Lower leg skin (tissue), 4 donors: ENCODE results near the gene GPR17. TPM values are rescaled to one million over a fixed set of nuclear protein-coding genes. Genes with fewer than 3 reads are reported as not detected.

ENCODE experiments used
- DNase-seq, 2 donors: peaks; one replicate each; pipeline ENCODE4 v3.0.0-alpha.2; 2019; ENCODE audit warnings: low spot score in 2 of 2
- H3K4me3 ChIP-seq: fragments of 200-600 bp; sonication (generic); 2 replicates; pipeline ENCODE4 v1.5.1; 2017; ENCODE audit warnings: mild to moderate bottlenecking, low read depth; ENCODE audit not compliant: poor library complexity, severe bottlenecking
- POLR2A ChIP-seq, 2 donors: fragments of 450-650 bp; IDR thresholded peaks; one replicate each; pipeline ENCODE4 v1.6.1; 2016 to 2017; ENCODE audit warnings: antibody characterized with exemption in 2 of 2, mild to moderate bottlenecking in 1 of 2, moderate library complexity in 1 of 2
- WGBS, 2 donors: methylation state at CpG; one replicate each; pipeline ENCODE4 v1.1.5; 2018; 5-methylcytosine and 5-hydroxymethylcytosine counted together
- intact Hi-C: fragments of 100-400 bp; cut with DNase I; formaldehyde crosslinking; loops from one replicate; pipeline ENCODE4 v1.15.0; 2023; ENCODE audit warnings: low total_unique reads
- total RNA-seq, 4 donors: library from RNA; depleted of rRNA; stranded (reverse); fragments of >200 nt; gene quantifications; one replicate each; pipeline ENCODE4 v1.1.0, GENCODE V29; 2016
- TF ChIP-seq, protein P1 (sequence below), 3 donors: fragments of 450-650 bp; IDR thresholded peaks; one replicate each; pipeline ENCODE4 v1.5.1; 2016; ENCODE audit warnings: antibody characterized with exemption in 3 of 3, mild to moderate bottlenecking in 3 of 3, moderate library complexity in 2 of 3

Gene GPR17
- total RNA-seq, 4 donors from 2014 or later, result 0.88 TPM; not detected in 3

DNA sequence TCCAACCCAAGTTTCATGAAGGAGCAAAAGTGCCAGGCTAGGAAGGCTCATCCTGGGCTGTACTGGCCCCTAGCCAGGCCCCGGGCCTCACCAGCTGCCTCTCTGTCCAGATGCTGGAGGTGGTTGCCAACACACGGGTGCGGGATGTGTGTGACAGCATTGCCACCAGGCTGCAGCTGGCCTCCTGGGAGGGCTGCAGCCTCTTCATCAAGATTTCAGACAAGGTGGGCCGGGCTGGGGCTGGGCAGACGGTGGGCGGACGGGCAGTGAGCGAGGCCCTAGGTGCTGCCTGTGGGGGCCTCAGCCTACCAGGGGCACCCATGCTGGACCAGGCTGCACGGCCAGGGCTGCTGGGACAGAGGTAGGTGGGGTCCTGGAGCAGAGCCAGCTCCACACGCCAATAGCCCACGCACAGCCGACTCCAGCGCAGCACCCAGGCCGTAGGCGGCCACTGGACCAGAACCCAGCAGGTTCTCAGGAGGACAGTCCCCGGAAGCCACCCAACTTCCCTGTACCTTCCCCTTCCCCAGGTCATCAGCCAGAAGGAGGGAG, 11.8 kb upstream of the GPR17 start:
- H3K4me3 ChIP-seq, result no peak overlapping the region
- DNase-seq, result no peak
- WGBS, 2 donors, result 66 to 70% methylated on average over 7 to 14 of the region's 16 CpGs
- intact Hi-C loops, result no loop called here
- TF ChIP-seq POLR2A (IDR thresholded peaks at IDR 0.05), result no peak
- TF ChIP-seq, protein P1, sequence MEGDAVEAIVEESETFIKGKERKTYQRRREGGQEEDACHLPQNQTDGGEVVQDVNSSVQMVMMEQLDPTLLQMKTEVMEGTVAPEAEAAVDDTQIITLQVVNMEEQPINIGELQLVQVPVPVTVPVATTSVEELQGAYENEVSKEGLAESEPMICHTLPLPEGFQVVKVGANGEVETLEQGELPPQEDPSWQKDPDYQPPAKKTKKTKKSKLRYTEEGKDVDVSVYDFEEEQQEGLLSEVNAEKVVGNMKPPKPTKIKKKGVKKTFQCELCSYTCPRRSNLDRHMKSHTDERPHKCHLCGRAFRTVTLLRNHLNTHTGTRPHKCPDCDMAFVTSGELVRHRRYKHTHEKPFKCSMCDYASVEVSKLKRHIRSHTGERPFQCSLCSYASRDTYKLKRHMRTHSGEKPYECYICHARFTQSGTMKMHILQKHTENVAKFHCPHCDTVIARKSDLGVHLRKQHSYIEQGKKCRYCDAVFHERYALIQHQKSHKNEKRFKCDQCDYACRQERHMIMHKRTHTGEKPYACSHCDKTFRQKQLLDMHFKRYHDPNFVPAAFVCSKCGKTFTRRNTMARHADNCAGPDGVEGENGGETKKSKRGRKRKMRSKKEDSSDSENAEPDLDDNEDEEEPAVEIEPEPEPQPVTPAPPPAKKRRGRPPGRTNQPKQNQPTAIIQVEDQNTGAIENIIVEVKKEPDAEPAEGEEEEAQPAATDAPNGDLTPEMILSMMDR (IDR thresholded peaks at IDR 0.05), result no peak

DNA sequence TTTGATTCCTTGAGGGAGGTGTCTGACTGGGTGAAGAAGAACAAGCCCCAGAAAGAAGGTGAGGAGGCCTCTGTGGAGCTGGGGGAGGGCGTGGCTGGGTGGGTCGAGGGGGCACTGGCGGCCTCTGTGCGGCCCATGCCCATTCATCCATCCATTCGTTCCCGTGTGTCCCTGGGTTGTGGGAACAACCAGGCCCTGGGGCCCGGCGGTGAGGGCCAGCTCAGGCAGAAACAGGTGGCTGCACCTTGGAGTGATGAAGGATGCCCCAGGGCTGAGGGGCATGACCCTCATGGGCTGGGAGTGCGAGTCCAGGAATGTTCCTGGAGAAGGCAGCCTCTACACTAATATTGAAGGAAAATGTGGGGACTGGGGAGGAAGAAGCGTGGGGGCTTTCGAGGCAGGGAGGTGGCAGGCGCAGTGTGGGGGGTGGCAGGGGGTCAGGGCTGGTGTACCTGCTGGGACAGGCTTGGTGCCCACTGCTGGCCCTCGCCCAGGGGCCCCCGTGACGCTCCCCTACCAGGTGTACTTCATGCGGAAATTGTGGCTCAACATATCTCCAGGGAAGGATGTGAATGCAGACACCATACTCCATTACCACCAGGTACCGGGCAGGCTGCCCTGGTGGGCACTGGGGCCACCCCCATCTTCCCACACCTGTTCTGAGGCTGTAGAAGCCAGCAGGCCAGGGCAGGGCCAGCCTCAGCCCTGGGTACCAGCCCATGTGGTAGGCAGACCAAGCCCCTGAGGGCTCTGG, 11.2 kb upstream of the GPR17 start:
- TF ChIP-seq POLR2A (IDR thresholded peaks at IDR 0.05), result no peak
- TF ChIP-seq, protein P1 (IDR thresholded peaks at IDR 0.05), result no peak
- no peak for DNase-seq
- H3K4me3 ChIP-seq, result no peak overlapping the region
- intact Hi-C loops, result no loop called here
- WGBS, 2 donors, result 86% methylated on average over 17 of the region's 17 CpGs

DNA sequence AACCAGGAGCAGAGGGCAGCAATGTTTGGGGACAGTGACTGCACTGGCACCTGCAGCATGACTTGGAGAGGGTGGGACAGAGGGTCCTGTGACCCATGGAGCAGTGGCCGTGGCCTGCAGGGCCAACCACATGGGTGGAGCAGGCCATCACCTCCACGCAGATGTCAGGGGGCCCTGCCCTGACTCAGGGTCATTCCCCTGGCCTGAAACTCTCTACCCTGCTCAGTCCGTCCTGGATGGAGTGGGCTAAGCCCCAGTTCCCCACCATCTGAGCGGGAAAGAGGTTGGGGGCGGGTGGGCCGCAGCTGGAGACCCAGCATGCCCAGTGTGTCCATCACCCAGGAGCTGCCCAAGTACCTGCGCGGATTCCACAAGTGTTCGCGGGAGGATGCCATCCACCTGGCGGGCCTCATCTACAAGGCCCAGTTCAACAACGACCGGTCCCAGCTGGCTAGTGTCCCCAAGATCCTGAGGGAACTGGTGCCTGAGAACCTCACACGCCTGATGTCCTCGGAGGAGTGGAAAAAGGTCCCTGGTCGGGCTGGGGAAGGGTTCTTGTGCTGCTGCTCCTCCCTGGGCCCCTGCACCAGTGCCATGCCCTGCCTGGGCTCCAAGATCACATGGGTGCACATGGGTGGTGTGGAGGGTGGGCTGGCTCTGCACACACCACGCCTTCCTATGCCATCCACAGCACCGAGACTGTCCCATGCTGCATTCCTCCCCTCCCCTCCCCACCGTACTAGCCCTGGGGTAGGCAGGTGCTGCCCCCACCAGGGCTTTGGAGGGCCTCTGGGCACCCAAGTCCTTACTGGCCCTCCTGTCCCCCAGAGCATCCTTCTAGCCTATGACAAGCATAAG, 10.3 kb upstream of the GPR17 start:
- TF ChIP-seq, protein P1 (IDR thresholded peaks at IDR 0.05), result no peak
- no peak for TF ChIP-seq POLR2A (IDR thresholded peaks at IDR 0.05)
- DNase-seq, result no peak
- WGBS, 2 donors, result 90 to 91% methylated on average over 17 to 18 of the region's 19 CpGs
- no peak overlapping the region for H3K4me3 ChIP-seq
- intact Hi-C loops, result no loop called here

DNA sequence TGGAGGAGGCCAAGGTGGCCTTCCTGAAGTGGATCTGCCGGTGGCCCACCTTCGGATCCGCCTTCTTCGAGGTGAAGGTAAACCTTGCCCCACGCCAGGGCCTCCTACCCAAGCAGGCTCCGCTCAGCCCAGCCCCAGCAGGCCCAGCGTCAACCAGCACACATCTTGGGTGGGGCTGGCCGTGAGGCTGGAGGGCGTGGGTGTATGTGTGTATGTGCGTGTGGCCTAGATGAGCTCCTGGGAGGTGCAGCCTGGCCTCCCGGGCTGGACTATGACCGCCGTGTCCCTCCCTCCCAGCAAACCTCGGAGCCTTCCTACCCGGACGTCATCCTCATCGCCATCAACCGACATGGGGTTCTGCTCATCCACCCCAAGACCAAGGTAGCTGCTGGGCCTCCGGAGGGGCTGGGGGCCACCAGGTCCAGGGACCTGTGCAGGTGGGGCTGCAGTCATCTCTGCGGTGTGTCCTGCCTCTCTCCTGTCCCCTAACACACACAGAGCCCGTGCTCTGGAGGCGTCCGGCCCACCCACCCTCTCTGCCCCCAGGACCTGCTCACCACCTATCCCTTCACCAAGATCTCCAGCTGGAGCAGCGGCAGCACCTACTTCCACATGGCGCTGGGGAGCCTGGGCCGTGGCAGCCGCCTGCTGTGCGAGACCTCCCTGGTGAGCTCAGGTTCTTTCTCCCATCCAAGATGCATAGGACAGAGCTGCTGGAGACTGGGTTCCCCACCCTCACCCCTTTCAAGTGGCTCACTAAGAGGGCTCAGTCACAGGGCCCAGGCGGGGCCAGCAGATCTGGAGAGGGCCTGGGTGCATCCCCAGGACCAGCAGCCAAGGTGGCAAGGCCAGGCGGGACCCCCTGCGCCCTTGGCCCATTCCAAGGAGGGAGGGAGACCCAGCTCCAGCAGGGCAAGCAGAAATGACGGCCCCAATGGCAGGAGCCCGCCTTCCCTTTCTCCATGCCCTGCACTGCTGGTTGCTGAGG, 9.4 kb upstream of the GPR17 start:
- DNase-seq, result no peak
- WGBS, 2 donors, result 83 to 88% methylated on average over 28 of the region's 33 CpGs
- TF ChIP-seq, protein P1 (IDR thresholded peaks at IDR 0.05), result no peak
- no peak for TF ChIP-seq POLR2A (IDR thresholded peaks at IDR 0.05)
- H3K4me3 ChIP-seq, result no peak overlapping the region
- intact Hi-C loops, result no loop called here

DNA sequence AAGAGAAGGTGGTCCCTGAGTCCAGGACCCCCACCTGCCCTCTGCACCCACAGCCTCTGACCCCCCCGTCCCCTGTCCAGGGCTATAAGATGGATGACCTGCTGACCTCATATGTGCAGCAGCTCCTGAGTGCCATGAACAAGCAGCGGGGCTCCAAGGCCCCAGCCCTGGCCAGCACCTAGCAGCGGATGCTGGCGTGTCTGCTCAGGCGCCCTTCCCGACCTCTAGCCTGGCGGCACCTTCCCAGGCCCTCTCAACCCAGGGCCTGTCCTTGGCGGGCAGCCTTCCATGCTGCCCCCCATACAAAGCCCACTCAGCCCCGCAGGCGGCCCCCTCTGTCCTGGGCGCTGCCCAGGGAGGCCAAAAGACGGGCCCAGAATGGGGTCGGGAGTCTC, 8.7 kb upstream of the GPR17 start:
- TF ChIP-seq POLR2A (IDR thresholded peaks at IDR 0.05), result no peak
- TF ChIP-seq, protein P1 (IDR thresholded peaks at IDR 0.05), result no peak
- WGBS, 2 donors, result 43 to 73% methylated on average over 4 to 13 of the region's 13 CpGs
- no peak overlapping the region for H3K4me3 ChIP-seq
- DNase-seq, result no peak
- intact Hi-C loops, result no loop called here
